ENCODE results near the gene LCN9.

Gene LCN9

DNA sequence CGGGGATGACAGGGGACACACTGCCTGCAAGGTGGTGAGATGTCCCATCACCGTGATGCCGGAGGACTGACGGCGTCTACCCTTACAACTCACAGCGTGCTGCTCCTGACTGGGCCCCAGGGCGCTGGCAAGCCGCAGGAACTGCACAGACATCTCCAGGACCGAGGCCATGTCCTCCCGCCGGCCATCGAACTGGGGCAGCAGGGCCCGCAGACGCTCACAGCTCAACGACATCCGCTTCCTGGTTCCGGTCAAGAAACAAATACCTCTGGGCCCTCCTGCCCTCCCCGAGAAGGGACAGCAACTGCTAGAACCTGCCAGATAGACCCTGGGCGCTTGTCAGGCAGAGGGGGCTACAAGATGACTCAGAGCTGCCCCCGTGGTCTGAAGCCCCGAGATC is 35.1 kb downstream of the LCN9 start:
- DNase-seq (ENCODE audit: low read depth in 2 of 2, low spot score in 1 of 2), result no peak

- no peak for DNase-seq (ENCODE audit: low read depth in 2 of 2, low spot score in 1 of 2)
Observed at GRCh38 chr9:135698767-135699166, 35.7 kb downstream of the LCN9 start.

GRCh38 chr9:135699440-135699839 is 36.3 kb downstream of the LCN9 start, which contains the start of gene SOHLH1:
Gene SOHLH1, minus strand, starts transcription at chr9:135699481. Its CDS starts 14 bp downstream, at chr9:135699467.
- no peak for DNase-seq (ENCODE audit: low read depth in 2 of 2, low spot score in 1 of 2)

DNA sequence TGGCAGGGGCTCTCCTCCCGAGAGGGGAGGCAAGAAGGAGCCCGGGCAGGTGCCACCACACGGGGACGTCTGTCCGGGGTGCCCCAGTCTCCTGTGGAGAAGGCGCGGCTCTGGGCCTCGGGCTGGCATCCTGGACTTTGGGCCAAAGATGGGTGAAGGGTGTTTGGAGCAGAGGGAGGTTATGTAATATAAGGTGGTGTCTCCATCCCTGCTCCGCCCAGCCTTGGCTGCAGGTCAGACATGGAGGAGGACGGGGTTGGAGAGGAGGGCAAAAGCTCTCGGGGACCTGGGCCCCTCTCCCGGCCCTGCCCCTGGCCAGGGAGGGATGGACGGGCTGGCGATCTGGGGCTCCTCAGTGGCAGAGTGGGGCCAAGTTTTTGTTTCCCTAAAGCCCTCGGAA is 37.4 kb downstream of the LCN9 start:
- no peak for DNase-seq (ENCODE audit: low read depth in 2 of 2, low spot score in 1 of 2)

DNA sequence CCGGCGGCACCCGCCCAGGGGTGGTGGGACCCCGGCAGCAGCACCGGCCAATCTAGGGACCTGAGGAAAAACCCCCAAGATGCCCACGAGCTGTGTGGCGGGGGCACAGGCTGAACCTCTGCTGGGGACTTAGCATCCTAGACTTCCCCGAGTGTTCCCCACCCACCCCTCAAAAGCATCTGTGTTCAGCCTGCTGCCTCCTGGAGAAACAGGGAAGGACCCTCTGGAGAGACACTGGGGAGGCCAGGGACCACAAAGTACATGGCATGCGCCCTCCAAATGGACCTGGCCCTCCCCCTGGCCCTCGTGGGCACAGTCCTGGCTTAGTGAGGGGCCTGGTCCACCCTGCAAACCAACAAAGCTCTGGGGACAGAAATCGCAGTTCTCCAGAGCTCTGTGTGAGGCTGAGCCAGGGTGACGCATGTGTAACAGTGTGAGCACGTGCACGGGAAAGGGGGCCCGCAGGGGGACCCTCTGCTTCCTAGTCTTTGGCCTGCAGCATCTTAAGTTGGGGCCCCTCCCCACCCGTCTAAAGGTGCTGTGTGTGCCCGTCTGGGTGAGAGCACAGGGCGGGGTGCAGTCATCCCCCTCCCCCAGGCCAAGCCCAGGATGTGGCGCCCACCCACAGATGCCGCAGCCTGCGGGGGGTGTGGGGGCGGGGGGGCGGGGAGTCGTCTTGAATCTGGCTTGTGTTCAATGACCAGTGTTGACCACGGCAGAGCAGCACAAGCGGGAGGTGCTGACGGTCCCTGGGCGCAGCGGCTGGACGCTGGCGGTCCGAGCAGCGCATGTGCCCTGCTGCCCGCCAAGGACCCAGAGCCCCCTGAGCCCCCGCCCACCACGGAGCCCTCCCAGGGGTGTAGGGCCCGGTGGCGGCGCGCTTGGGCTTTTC is 38.2 kb downstream of the LCN9 start:
- no peak for DNase-seq (ENCODE audit: low read depth in 2 of 2, low spot score in 1 of 2)

GRCh38 chr9:135701959-135702721 is 39.0 kb downstream of the LCN9 start, which contains the start of gene KCNT1:
Gene KCNT1, plus strand, starts transcription at chr9:135702185. Its CDS starts 74 bp downstream, at chr9:135702259.
- peak in 1 of 2 donors; percentile 17 for DNase-seq (ENCODE audit: low read depth in 2 of 2, low spot score in 1 of 2)

DNA sequence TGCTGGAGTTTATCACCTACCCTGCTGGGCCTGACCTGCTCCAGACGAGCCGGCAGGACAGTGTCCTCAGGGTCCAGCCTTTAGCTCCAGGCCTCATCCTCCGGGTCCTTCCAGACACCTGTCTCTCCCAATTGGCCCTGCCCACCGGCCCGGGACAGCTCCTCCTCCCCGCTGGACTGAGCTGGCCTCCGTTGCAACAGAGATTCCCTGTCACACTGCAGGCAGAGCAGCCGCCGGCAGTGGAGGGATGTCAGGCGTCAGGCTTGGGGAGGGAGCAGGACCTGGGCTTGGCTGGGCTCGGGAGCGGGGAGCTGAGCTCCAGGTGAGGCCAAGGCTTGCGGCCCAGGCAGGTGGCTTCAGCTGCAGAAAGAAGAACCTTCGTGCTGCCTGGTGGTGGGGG is 40.6 kb downstream of the LCN9 start:
- DNase-seq (ENCODE audit: low read depth in 2 of 2, low spot score in 1 of 2), result no peak

DNA sequence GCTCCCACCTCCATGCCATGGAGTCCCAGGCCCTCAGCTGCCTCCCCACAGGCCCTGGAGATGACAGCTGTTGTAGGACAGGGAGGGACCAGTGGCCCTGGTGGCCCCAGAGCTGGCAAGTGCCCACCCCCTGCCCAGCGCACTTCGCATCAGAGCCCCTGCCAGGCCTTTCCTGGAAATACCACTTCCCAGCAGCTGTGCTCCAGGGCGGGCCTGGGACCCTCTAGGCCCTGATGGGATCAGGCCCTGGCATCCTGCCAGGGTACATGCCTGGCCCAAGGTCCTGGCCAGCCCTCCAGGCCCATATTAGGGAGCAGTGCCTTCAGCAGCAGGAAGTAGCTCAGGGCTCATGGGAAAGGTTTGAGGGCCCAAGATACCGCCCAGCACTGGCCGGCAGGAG is 41.4 kb downstream of the LCN9 start:
- no peak for DNase-seq (ENCODE audit: low read depth in 2 of 2, low spot score in 1 of 2)

- DNase-seq (ENCODE audit: low read depth in 2 of 2, low spot score in 1 of 2), result no peak
Observed at GRCh38 chr9:135705376-135705775, 42.3 kb downstream of the LCN9 start.

DNA sequence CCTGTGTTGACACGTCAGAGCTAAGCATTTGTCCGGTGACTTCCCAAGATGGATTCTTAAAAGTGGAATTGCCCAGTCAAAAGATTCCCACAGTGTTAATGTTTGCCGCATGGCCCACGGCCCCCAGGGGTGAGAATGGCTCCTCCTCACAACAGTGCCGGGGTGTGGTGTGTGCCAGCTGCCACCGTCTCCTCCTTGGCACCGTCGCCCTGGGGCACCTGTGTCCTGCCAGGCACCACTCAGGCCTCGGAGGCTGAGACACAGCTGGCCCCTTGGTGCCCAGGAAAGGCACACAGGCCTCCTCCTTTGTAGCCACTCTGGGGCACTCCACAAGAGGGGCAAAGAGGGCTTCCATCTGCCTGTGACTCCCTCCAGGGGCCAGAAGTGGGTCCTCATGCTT is 43.2 kb downstream of the LCN9 start:
- DNase-seq (ENCODE audit: low read depth in 2 of 2, low spot score in 1 of 2), result no peak

- DNase-seq (ENCODE audit: low read depth in 2 of 2, low spot score in 1 of 2), result no peak
Observed at GRCh38 chr9:135707252-135708138, 44.4 kb downstream of the LCN9 start.

DNA sequence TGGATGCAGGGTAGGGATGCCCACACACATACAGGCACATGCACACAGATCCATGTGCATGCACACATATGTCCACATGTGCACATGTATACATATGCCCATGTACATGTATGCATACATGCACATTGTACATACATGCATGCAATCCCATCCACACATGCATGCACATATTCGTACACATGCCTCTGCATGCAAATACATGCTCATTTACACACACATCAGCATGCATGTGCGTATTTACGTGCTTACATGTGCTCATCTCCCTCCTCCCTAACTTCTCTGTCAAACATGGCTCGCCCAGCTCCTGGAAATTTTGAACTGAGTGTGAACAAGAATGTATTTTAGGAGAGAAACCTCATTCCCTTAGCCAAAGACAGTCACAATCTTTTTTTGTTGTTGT is 45.1 kb downstream of the LCN9 start:
- DNase-seq (ENCODE audit: low read depth in 2 of 2, low spot score in 1 of 2), result no peak

- DNase-seq (ENCODE audit: low read depth in 2 of 2, low spot score in 1 of 2), result no peak
Observed at GRCh38 chr9:135711391-135711790, 48.3 kb downstream of the LCN9 start.

GRCh38 chr9:135711881-135712280 is 48.8 kb downstream of the LCN9 start:
- DNase-seq (ENCODE audit: low read depth in 2 of 2, low spot score in 1 of 2), result no peak

DNA sequence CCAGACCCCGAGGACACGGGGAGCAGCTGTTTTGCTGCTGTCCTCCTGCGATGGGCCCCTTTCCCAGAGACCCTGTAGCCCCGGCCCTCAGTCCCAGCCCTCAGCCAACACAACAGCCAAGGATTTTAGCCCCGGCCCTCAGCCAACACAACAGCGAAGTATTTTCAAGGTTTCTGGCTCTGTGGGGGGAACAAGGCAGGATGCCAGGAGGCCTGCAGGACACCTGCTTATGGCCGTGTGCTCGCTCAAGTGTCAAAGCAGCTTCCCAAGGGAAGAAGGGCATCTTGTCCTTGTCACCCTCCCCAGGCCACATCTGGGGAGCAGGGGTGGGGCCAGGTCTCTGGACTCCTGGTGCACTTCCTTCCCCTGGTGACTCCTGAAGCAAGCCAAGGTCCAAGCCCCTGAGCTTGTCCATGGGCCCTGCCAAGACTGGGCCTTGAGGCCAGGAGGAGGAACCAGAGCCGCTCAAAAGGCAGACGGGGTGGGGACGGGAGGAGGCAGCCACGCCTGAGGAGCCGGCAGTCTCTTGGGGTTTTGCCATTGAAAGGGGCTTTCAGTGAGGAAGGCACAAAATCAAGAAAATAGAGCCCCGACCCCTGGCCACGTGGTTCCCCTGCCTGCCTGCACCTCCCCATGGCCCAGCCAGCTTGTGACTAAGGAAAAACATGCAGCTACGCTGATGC is 49.6 kb downstream of the LCN9 start:
- DNase-seq (ENCODE audit: low read depth in 2 of 2, low spot score in 1 of 2), result no peak

DNA sequence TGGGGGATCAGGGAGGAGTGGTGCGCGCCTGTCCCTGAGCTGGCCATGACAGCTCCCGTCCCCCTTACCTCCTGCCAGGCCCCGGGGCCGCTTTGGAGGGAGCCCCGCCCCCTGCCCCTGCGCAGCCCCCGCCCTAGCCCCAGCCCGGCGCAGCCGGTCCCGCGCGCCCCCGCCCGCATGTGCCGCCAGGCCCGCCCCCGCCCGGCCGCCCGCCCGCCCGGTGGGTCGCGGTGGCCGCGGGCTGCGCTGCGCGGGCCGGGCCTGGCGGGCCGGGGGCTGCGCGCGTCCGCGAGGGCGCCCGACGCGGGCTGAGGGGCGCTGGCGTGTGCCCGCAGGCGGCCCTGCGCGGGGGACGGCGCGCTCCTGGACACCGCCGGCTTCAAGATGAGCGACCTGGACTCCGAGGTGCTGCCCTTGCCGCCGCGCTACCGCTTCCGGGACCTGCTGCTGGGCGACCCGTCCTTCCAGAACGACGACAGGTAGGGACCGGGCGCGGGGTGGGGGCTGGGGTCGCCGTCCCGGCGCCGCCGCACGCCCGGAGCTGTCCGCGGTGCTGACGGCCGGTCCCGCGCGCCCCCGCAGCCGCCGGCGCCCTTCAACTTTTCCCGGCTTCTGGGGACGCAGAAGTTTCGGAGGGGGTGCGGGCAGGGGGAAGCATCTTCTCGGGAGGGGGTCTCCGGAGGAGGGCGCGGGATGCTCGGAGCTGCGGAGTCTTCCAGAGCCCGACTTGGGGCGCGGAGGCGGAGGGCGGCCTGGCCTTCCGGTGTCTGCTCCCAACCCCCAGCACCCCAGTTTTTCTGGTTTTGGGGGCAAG is 51.3 kb downstream of the LCN9 start:
- no peak for DNase-seq (ENCODE audit: low read depth in 2 of 2, low spot score in 1 of 2)

DNA sequence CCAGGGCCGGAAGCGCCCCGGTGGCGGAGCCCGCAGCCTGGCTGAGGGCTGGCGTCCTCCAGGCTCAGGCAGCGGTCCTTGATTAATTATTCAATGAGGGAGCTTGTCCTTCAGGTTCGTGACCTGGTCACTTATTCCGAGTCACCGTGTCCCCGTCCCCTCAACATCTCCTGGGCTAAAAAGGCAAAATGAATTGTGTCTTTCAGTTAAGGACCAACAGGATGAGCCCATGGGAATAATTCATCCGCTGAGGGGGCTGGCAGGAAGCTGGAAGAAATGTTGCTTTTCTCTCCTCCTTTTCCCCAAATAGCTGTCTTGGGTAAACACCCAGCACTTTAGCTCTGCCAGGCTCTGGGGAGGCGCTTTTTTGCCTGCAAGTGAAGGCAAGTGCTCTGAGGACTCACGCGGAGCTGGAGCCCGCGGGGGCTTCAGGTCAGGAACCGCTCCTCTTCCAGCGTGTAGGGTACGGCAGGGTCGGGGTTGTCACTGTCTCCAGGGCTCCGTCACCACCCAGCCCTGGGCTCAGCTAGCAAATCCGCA is 52.0 kb downstream of the LCN9 start:
- DNase-seq (ENCODE audit: low read depth in 2 of 2, low spot score in 1 of 2), result no peak

DNA sequence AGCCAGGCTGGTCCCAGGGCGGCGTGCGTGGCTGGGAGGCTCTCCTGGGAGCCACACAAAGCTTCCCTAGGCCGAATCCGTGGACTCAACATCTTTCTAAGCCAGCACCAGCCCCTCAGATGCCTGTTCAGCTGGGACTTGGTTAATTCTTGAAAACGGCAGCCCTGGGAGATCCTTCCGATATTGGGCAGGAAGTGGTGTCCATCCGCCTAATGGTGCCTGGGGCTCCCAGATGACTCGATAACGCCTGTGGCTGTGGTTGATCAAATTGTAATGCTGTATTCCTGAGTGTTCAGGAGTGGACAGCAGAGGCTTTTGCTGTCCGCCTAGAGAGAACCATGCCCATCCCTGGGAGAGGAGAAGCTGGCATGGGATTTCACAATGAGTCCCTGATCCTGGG is 52.9 kb downstream of the LCN9 start:
- DNase-seq (ENCODE audit: low read depth in 2 of 2, low spot score in 1 of 2), result no peak

All from stimulated activated CD8-positive, alpha-beta memory T cell treated with anti-CD3 and anti-CD28 coated beads, Interleukin-4, amount 100 ng/mL, for 1 hour (primary cell).